ENCODE results near the gene GRM7. TPM values are rescaled to one million over a fixed set of nuclear protein-coding genes. Genes with fewer than 3 reads are reported as not detected.

The GRM7 gene
- total RNA-seq, 2 experiments from 2014 or later = not detected

GRCh38 chr3:7307410-7307809 lies 446.5 kb downstream of the GRM7 start:
- Histone ChIP-seq H3K4me3 (ENCODE audit: low read depth, low read length, poor library complexity, severe bottlenecking) (no peak overlapping the region), H3K79me2 (ENCODE audit: insufficient read depth, low read depth, low read length) (no peaks in the 10 kb centered on the region), H3K4me1 (ENCODE audit: insufficient read depth, low read length, poor library complexity, severe bottlenecking) (no peaks in the 10 kb centered on the region), H3K36me3 (ENCODE audit: insufficient read depth, low read length) (no peaks in the 10 kb centered on the region), H4K20me1 (ENCODE audit: insufficient read depth, low read length) (no peaks in the 10 kb centered on the region), H3K9me3 (ENCODE audit: low read length) (no peaks in the 10 kb centered on the region), H3K4me2 (ENCODE audit: low read length) (no peak overlapping the region), H2AFZ (ENCODE audit: low read length) (no peak overlapping the region), H3K9me2 (ENCODE audit: insufficient read depth, low read length) (no peaks in the 10 kb centered on the region), H3K27ac (ENCODE audit: low read depth, low read length, poor library complexity, severe bottlenecking) (no peak overlapping the region)
- ChIA-PET POLR2A (no interaction called here), CTCF (ENCODE audit: unreplicated experiment) (no interaction called here)
- no peak for DNase-seq (ENCODE audit: low spot score)
- TF ChIP-seq EZH2phosphoT487 (IDR thresholded peaks at IDR 0.05; ENCODE audit: borderline replicate concordance, low read depth, low read length) (no peak), CTCF (conservative IDR thresholded peaks at IDR 0.05; ENCODE audit: low read length) (no peak)
- intact Hi-C loops (cut with micrococcal nuclease; ENCODE audit: unreplicated experiment) = no loop called here
- BruUV-seq (replicated peaks) = no TSS peak

GRCh38 chr3:7309641-7310102 lies 448.8 kb downstream of the GRM7 start:
- POLR2A ChIA-PET = interaction anchor here (1.0 kb wide), 1 partner anchor 25 kb away, joined by 4 read pairs; no protein-coding TSS in a partner anchor

More at GRCh38 chr3:7309641-7310102, 448.8 kb downstream of the GRM7 start:
- no peak for TF ChIP-seq EZH2phosphoT487 (IDR thresholded peaks at IDR 0.05; ENCODE audit: borderline replicate concordance, low read depth, low read length)
- no peak for TF ChIP-seq CTCF (conservative IDR thresholded peaks at IDR 0.05; ENCODE audit: low read length)
- Histone ChIP-seq H2AFZ (ENCODE audit: low read length) (no peak overlapping the region), H3K9me3 (ENCODE audit: low read length) (no peaks in the 10 kb centered on the region), H3K4me3 (ENCODE audit: low read depth, low read length, poor library complexity, severe bottlenecking) (no peak overlapping the region), H3K4me1 (ENCODE audit: insufficient read depth, low read length, poor library complexity, severe bottlenecking) (no peaks in the 10 kb centered on the region), H3K4me2 (ENCODE audit: low read length) (no peak overlapping the region), H3K36me3 (ENCODE audit: insufficient read depth, low read length) (no peaks in the 10 kb centered on the region), H4K20me1 (ENCODE audit: insufficient read depth, low read length) (no peaks in the 10 kb centered on the region), H3K79me2 (ENCODE audit: insufficient read depth, low read depth, low read length) (no peaks in the 10 kb centered on the region), H3K9me2 (ENCODE audit: insufficient read depth, low read length) (no peaks in the 10 kb centered on the region), H3K27ac (ENCODE audit: low read depth, low read length, poor library complexity, severe bottlenecking) (no peak overlapping the region)
- intact Hi-C loops (cut with micrococcal nuclease; ENCODE audit: unreplicated experiment) = no loop called here
- BruUV-seq (replicated peaks) = no TSS peak
- DNase-seq (ENCODE audit: low spot score) = no peak
- CTCF ChIA-PET (ENCODE audit: unreplicated experiment) = no interaction called here
